Panc1 (cell line): ENCODE results near the gene UBE2E2.

Source experiments
- CTCF ChIP-seq: fragments of 450-650 bp; IDR thresholded peaks from 2 replicates; pipeline ENCODE4 v1.5.1; 2017; ENCODE audit warnings: mild to moderate bottlenecking
- POLR2AphosphoS5 ChIP-seq: IDR thresholded peaks from 2 replicates; pipeline ENCODE4 v1.6.1; 2012; ENCODE audit warnings: mild to moderate bottlenecking, low read depth, low read length, moderate library complexity
- SIN3A ChIP-seq: IDR thresholded peaks from 2 replicates; pipeline ENCODE4 v1.6.1; 2012; ENCODE audit warnings: low read depth, mild to moderate bottlenecking, low read length, moderate library complexity, borderline replicate concordance; ENCODE audit not compliant: insufficient read depth

- TF ChIP-seq CTCF (no peak), SIN3A (no peak), POLR2AphosphoS5 (no peak)
Measured at GRCh38 chr3:23546181-23546580, 343.1 kb downstream of the UBE2E2 start.
